Gastrocnemius medialis (tissue), 4 donors: Measurements from ENCODE around the gene PDE4D.

Experiments used
- CTCF ChIP-seq, 5 experiments: fragments of 450-650 bp in 3 of 5; fragments of 200-600 bp in 2 of 5; sonication (generic) in 2 of 5; IDR thresholded peaks in 4 of 5; conservative IDR thresholded peaks in 1 of 5; 1 replicate in 4 of 5; 2 replicates in 1 of 5; pipeline ENCODE4 v1.5.1; 2016 to 2019; ENCODE audit warnings: antibody characterized with exemption in 5 of 5, mild to moderate bottlenecking in 3 of 5, moderate library complexity in 3 of 5
- POLR2A ChIP-seq, 2 donors: fragments of 450-650 bp; IDR thresholded peaks; one replicate each; pipeline ENCODE4 v1.6.1; 2017; ENCODE audit warnings: antibody characterized with exemption in 2 of 2, mild to moderate bottlenecking in 2 of 2, moderate library complexity in 2 of 2

- TF ChIP-seq CTCF (IDR thresholded peaks at IDR 0.05 in 4 of 5, conservative IDR thresholded peaks at IDR 0.05 in 1 of 5), result no peak
- no peak for TF ChIP-seq POLR2A (IDR thresholded peaks at IDR 0.05)
These were observed 42.8 kb downstream of the PDE4D start for GRCh38 chr5:59850766-59851165.
